HAP-1 (cell line): Measurements from ENCODE around the gene CHGA.

ENCODE experiments used
- DNase-seq, 2 experiments: peaks; one replicate each; pipeline ENCODE4 v3.0.0-alpha.2; 2016 to 2020; ENCODE audit warnings: low spot score in 2 of 2
- H3K27me3 ChIP-seq: fragments of 250-450 bp; sonication (Bioruptor Pico); 2 replicates; pipeline ENCODE4 v1.5.1; 2020; ENCODE audit warnings: low read depth, mild to moderate bottlenecking, moderate library complexity
- H3K36me3 ChIP-seq: fragments of 250-450 bp; sonication (Bioruptor Pico); replicated peaks from 2 replicates; pipeline ENCODE4 v1.5.1; 2020; ENCODE audit warnings: mild to moderate bottlenecking
- H3K4me1 ChIP-seq: fragments of 250-450 bp; sonication (Bioruptor Pico); 2 replicates; pipeline ENCODE4 v1.5.1; 2020; ENCODE audit warnings: mild to moderate bottlenecking
- H3K4me3 ChIP-seq: fragments of 250-450 bp; sonication (Bioruptor Pico); 2 replicates; pipeline ENCODE4 v1.5.1; 2020; ENCODE audit warnings: mild to moderate bottlenecking, moderate library complexity
- H3K9me3 ChIP-seq: fragments of 250-450 bp; sonication (Bioruptor Pico); 2 replicates; pipeline ENCODE4 v1.5.1; 2020; ENCODE audit warnings: mild to moderate bottlenecking, moderate library complexity
- in situ Hi-C: fragments of 300-500 bp; cut with MboI; formaldehyde crosslinking; loops from 3 replicates; pipeline ENCODE4 v1.14.3; 2020; ENCODE audit warnings: low sequenced_read_pairs, inconsistent platforms, mixed read lengths

Gene CHGA

GRCh38 chr14:92929689-92930608 is 7.0 kb downstream of the CHGA start:
- Histone ChIP-seq H3K9me3 (no peaks in the 10 kb centered on the region), H3K27me3 (no peaks in the 10 kb centered on the region), H3K4me3 (no peak overlapping the region), H3K36me3 (no peaks in the 10 kb centered on the region), H3K4me1 (no peaks in the 10 kb centered on the region)
- no peak for DNase-seq
- in situ Hi-C loops, result no loop called here

GRCh38 chr14:92930737-92931602 is 8.0 kb downstream of the CHGA start:
- H3K27me3 ChIP-seq, result no peaks in the 10 kb centered on the region
- H3K4me3 ChIP-seq, result no peak overlapping the region
- in situ Hi-C loops, result no loop called here
- DNase-seq, result no peak
- H3K4me1 ChIP-seq, result no peaks in the 10 kb centered on the region
- H3K9me3 ChIP-seq, result no peaks in the 10 kb centered on the region
- H3K36me3 ChIP-seq, result 0 out of 2 replicates have a peak, but pooled peaks cover 1% of the 10 kb centered on the region

- no peak overlapping the region for H3K4me3 ChIP-seq
- H3K4me1 ChIP-seq, result no peaks in the 10 kb centered on the region
- no peak for DNase-seq
- H3K27me3 ChIP-seq, result no peaks in the 10 kb centered on the region
- in situ Hi-C loops, result no loop called here
- H3K36me3 ChIP-seq, result 0 out of 2 replicates have a peak, but pooled peaks cover 4% of the 10 kb centered on the region
- H3K9me3 ChIP-seq, result no peaks in the 10 kb centered on the region
Measured at GRCh38 chr14:92931681-92932447, 8.9 kb downstream of the CHGA start.

DNA sequence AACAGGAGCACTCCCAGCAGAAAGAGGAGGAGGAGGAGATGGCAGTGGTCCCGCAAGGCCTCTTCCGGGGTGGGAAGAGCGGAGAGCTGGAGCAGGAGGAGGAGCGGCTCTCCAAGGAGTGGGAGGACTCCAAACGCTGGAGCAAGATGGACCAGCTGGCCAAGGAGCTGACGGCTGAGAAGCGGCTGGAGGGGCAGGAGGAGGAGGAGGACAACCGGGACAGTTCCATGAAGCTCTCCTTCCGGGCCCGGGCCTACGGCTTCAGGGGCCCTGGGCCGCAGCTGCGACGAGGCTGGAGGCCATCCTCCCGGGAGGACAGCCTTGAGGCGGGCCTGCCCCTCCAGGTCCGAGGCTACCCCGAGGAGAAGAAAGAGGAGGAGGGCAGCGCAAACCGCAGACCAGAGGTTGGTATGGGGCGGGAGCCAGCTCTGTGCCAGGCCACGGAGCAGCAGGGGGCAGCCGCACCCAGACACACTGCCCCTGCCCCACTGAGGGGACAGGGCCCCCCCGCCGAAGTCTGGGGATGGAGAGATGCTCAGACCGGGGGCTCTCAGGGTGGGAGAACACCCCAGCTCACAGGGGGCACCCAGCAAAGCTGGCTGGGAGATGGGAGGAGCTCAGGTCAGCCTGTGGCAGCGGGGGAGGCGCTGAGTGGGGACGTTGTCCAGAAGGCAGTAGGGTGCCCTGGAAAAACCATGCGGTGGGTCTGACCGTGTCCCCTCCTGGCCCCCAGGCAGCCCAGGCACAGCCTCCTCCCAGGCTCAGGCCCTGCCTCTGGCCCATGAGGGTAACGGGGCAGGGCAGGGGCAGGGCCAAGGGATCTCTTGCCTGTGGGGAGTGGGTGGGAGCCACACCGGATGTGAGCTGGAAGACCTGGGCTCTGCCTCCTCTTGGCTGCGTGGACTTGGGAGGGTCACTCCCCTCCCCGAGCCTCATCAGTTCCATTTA is 9.8 kb downstream of the CHGA start:
- no peaks in the 10 kb centered on the region for H3K27me3 ChIP-seq
- H3K9me3 ChIP-seq, result no peaks in the 10 kb centered on the region
- H3K36me3 ChIP-seq, result 0 out of 2 replicates have a peak, but pooled peaks cover 4% of the 10 kb centered on the region
- DNase-seq, result no peak
- H3K4me3 ChIP-seq, result no peak overlapping the region
- in situ Hi-C loops, result no loop called here
- H3K4me1 ChIP-seq, result no peaks in the 10 kb centered on the region

DNA sequence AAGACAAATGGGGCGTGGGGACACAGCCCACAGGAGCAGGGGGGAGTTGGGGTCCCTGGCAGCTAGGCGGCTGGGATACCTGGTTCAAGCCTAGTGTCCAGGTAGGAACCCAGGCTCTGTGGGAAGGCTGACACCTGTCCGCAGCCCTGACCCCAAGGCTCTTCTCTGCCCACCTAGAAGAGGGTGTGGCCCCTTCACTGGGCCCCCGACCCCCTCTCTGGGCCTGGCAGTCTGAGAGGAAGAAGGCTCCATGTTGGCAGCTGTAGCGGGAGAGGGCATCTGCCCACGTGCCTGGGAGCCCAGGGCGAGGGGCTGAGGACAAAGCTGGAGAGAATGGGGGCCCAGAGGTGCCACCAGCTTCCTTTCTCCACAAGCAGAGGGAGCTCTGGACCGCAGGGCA is 10.5 kb downstream of the CHGA start:
- no peak for DNase-seq
- in situ Hi-C loops, result no loop called here

DNA sequence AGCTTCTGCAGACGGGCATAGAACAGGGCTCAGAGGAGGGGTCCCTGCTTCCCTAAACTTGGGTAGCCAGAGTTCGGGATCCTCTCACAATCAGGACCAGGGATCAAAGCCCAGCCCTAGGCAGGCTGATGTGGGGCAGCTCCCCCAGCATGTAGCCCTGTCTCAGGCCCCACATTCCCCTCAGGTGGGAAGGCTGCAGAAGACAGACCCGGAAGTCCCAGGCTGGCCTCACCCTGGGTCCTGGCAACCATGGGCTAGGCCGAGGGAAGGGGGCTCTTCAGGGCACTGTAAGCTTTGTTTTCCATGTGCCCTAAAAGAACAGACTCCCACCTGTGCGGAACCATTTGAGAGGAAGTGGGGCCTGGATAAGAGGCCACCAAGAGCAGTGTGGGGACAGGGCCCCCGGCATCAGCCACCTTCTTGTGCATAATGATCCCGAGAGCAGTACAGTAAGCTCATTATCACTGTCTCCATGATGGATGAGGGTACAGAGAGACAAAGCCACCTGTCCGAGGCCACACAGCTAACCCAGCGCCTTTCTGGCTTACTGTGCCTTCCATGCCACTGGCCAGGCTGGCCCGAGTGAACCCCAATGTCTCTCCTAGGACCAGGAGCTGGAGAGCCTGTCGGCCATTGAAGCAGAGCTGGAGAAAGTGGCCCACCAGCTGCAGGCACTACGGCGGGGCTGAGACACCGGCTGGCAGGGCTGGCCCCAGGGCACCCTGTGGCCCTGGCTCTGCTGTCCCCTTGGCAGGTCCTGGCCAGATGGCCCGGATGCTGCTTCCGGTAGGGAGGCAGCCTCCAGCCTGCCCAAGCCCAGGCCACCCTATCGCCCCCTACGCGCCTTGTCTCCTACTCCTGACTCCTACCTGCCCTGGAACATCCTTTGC is 11.5 kb downstream of the CHGA start:
- Histone ChIP-seq H3K27me3 (no peaks in the 10 kb centered on the region), H3K4me1 (no peaks in the 10 kb centered on the region), H3K4me3 (no peak overlapping the region), H3K36me3 (0 out of 2 replicates have a peak, but pooled peaks cover 4% of the 10 kb centered on the region), H3K9me3 (no peaks in the 10 kb centered on the region)
- DNase-seq, result no peak
- in situ Hi-C loops, result no loop called here

More for the DNA sequence above, 10.5 kb downstream of the CHGA start:
- 0 out of 2 replicates have a peak, but pooled peaks cover 4% of the 10 kb centered on the region for H3K36me3 ChIP-seq
- H3K4me3 ChIP-seq, result no peak overlapping the region
- no peaks in the 10 kb centered on the region for H3K9me3 ChIP-seq
- no peaks in the 10 kb centered on the region for H3K27me3 ChIP-seq
- H3K4me1 ChIP-seq, result no peaks in the 10 kb centered on the region

DNA sequence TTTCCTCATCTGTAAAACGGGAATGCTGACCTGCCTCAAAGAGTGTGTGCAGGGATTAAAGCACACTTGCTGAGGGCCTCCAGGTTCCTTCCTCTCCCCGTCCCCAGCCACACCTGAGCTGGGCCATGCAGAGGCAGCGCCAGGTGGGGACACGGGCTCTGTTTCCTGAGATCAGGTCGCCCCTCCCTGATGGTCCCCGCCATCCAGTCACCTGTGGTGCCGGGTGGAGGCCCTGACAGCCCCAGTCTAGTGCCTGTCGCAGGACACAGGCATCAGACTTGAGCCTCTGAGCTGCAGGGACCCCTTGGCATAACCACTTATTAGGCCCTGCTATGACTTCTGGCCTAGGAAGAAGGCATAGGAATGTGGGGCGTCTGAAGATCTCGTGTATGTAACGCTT is 12.5 kb downstream of the CHGA start:
- in situ Hi-C loops, result no loop called here
- no peaks in the 10 kb centered on the region for H3K27me3 ChIP-seq
- H3K4me3 ChIP-seq, result no peak overlapping the region
- no peaks in the 10 kb centered on the region for H3K4me1 ChIP-seq
- no peaks in the 10 kb centered on the region for H3K9me3 ChIP-seq
- H3K36me3 ChIP-seq, result 0 out of 2 replicates have a peak, but pooled peaks cover 4% of the 10 kb centered on the region
- no peak for DNase-seq

GRCh38 chr14:92936085-92936484 is 13.1 kb downstream of the CHGA start:
- no peaks in the 10 kb centered on the region for H3K4me1 ChIP-seq
- no peaks in the 10 kb centered on the region for H3K27me3 ChIP-seq
- no peaks in the 10 kb centered on the region for H3K9me3 ChIP-seq
- DNase-seq, result no peak
- in situ Hi-C loops, result no loop called here
- H3K36me3 ChIP-seq, result 0 out of 2 replicates have a peak, but pooled peaks cover 4% of the 10 kb centered on the region
- H3K4me3 ChIP-seq, result no peak overlapping the region

- Histone ChIP-seq H3K36me3 (0 out of 2 replicates have a peak, but pooled peaks cover 4% of the 10 kb centered on the region), H3K27me3 (no peaks in the 10 kb centered on the region), H3K4me1 (no peaks in the 10 kb centered on the region), H3K9me3 (no peaks in the 10 kb centered on the region), H3K4me3 (no peak overlapping the region)
- in situ Hi-C loops, result no loop called here
- DNase-seq, result no peak
Measured at GRCh38 chr14:92937051-92937937, 14.3 kb downstream of the CHGA start.

GRCh38 chr14:92938235-92938875 is 15.4 kb downstream of the CHGA start:
- H3K36me3 ChIP-seq, result peaks cover 4% of the 10 kb centered on the region; the same call in 1 of the 2 replicates
- H3K4me3 ChIP-seq, result no peak overlapping the region
- H3K4me1 ChIP-seq, result no peaks in the 10 kb centered on the region
- no peaks in the 10 kb centered on the region for H3K27me3 ChIP-seq
- H3K9me3 ChIP-seq, result no peaks in the 10 kb centered on the region
- DNase-seq, result no peak
- in situ Hi-C loops, result no loop called here
